Stimulated activated CD4-positive, alpha-beta T cell treated with anti-CD3 and anti-CD28 coated beads, Interleukin-2, amount 100 ng/mL, for 4 hours (primary cell): ENCODE results near the gene GRAMD1A.
"Not testable (repeated sequence)": the region's sequence is repeated elsewhere in the genome, so short reads cannot be mapped to it uniquely, and the experiment has no call there.

Experiments used
- DNase-seq: peaks from one replicate; pipeline ENCODE4 v3.0.0-alpha.2; 2020; ENCODE audit warnings: low read depth

GRAMD1A gene

DNA sequence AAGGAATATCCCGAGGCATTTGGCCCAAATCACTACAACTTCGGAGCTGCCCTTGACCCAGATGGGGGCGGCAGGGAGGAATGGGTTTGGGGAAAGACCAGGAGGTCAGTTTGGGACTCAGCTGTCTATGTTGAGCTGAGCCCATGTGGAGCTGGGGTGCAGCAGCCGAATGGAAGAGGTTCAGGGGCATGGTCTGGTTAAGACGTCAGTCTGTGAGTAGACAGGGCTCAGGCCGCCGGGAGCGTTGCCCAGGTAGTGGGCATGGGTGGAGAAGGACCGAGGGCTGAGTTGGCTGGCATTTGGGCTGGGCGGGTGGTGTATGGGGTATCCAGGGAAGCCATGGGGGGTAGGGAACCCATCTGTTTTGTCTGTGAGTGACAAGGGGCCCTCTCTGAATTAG lies 20.9 kb downstream of the GRAMD1A start:
- no peak for DNase-seq

DNA sequence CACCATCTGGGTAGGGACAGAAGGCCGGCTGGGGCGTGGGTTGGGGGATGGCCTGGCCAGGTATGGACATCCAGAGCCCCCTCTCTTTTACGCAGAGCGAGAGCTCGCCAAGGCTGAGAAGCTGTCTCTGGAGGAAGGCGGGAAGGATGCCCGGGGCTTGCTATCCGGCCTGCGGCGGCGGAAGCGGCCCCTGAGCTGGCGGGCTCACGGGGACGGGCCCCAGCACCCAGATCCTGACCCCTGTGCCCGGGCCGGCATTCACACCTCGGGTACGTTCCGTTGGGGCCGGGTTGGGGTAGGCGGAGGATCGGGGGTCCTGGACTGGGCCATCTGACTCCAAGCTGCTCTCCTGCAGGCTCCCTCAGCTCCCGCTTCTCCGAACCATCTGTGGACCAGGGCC lies 21.5 kb downstream of the GRAMD1A start:
- no peak for DNase-seq

DNA sequence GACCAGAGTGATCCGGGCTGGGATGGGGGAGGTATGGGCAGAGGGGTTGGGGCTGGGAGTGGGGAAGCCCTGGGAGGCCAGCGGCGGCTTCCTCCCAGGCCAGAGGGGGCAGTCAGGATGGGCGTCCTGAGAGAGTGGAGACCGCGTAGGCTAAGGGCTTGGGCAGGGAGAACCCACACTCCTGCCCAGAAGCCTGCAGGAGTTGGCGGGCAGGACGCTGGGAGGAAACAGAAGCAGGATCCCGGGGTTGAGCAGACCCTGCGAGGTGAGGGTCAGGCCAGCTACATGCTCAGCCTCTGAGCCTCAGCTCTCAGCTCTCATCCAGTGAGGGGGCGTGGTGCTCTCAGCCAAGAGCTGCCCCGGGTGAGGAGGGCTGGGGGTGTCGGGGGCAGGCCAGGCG lies 22.3 kb downstream of the GRAMD1A start:
- no peak for DNase-seq

DNA sequence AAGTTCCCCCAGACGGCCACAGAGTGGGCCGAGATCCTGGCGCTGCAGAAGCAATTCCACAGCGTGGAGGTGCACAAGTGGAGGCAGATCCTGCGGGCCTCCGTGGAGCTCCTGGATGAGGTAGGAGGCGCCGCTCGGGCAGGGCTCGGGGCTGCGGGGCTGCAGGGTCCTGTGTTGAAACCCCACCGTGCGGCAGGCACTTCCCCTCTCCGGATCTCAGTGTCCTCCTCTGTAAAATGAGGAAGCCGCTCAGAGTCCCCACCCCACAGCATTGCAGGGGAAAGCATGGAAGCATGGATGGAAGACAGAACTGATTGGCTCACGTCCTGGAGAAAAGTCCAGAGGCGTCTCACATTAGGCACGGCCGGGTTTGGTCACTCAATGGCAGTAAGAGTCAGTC lies 23.3 kb downstream of the GRAMD1A start:
- no peak for DNase-seq

DNA sequence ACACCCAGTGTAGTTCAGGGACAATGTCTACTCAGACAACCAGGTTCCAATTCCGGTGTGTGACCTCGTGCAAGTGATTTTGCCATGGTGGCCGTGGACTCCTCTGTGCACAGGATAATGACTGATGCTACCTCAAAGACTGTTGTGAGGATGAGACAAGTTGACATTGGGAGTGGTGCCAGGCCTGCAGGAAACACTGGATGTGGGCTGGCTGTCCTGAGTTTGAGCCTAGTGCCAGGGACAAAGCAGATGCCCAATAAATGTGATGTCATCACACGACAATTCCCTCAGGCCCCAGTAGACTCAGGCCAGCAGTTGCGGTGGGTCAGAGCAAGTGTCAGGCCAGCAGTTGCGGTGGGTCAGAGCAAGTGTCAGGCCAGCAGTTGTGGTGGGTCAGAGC lies 24.0 kb downstream of the GRAMD1A start:
- no peak for DNase-seq

DNA sequence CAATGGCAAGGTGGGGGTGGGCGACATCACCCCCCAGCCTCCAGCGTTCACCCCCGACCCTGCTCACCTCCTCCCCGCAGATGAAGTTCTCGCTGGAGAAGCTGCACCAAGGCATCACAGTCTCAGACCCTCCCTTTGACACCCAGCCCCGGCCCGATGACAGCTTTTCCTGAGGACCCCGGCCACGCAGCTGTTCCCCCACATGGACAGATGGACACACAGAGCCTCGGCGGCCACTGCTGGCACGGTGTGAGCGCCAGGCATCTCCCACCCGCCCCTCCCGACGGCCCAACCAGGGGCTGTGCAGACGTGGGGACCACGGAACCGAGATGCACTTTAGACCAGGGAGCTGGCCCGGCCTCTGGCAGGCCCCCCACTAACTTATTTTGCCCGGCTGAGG lies 25.8 kb downstream of the GRAMD1A start:
- DNase-seq, result no peak

DNA sequence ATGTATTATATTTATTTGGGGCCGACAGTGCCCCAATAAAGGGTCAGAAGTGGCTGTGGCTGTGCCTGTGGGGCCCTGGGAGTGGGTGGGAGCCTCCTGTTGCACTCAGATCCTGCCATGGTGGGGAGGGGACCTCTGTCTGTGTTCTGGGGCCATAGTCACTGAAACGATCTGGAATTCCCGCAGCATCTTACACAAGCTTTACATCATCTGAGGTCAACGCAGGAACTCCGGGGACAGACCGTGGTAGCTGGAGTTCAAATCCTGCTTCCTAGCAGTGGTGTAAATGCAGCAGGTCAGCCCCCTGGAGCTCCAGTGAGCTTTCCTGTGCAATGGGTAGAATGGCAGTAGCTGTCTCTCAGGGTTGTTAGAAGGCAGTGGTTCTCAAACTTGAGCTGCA lies 26.3 kb downstream of the GRAMD1A start:
- no peak for DNase-seq

DNA sequence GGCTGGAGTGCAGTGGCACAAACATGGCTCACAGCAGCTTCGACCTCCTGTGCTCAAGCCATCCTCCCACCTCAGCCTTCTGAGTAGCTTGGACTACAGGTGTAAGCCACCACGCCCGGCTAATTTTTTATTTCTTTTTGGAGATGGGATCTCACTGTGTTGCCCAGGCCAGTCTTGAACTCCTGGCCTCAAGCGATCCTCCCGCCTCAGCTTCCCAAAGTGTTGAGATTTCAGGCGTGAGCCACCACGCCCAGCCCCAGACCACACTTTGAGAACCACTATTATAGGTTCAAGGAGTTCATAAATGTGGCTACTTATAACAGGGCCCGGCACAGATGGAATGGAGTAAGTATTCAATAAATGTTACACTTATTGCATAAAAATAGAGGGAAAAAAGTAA lies 26.9 kb downstream of the GRAMD1A start:
- DNase-seq, result no peak

DNA sequence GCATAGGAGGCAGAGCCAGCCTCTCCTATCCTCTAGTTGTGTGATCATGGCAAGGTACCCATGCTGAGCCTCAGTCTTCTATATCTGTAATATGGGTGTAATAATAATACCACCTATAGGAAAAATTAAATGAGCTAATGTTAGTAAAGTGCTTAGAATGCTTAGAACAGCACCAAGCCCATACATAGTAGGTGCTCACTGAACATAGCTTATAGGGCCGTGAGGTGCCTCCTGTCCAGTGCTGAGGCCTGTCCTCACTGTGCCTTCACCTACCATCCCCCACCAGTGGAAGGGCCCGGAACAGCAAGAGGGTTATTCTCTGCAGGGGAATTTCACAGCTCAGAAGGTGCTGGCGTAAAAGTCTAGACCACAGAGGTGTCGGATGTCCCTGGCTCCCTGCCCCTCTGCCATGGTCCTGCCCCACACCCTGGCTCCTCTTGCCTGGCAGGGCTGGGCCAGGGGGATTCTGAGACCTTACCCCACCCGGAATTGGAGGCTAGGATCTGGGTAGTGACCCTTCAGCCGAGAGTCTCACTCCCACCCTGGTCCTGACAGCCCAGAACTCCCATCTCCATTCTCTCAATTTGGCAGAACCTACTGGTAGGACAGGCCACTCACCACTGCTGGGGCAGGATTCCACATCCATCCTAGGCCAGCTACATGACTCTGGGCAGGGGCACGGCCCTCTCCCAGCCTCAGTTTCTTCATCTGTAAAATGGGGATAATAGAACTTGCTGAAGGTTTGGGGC lies 27.9 kb downstream of the GRAMD1A start:
- no peak for DNase-seq

DNA sequence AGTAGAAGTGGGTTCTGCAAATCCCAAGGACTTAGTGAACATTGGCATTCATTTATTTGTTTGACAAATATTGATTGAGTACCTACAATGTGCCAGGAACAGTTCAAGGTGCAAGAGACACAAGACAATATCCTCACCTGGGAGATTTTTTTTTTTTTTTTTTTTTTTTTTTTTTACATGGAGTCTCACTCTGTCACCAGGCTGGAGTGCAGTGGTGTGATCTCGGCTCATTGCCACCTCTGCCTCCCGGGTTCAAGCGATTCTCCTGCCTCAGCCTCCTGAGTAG lies 28.4 kb downstream of the GRAMD1A start:
- not testable (repeated sequence) for DNase-seq

DNA sequence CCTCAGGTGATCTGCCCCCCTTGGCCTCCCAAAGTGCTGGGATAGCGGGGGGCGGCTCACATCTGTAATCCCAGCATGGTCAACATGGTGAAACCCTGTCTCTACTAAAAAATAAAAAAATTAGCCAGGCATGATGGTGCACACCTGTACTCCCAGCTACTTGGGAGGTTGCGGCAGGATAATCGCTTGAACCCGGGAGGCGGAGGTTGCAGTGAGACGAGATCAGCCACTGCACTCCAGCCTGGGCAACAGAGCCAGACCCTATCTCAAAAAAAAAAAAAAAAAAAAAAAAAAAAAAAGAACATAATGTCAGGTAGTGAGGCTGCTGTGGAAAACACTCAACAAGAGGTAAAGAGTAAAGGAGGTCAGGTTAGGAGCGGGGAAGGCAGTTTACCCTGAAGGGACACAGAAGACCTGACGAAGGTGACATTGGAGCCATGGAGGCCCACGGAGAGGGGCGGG lies 29.2 kb downstream of the GRAMD1A start:
- DNase-seq, result not testable (repeated sequence)

DNA sequence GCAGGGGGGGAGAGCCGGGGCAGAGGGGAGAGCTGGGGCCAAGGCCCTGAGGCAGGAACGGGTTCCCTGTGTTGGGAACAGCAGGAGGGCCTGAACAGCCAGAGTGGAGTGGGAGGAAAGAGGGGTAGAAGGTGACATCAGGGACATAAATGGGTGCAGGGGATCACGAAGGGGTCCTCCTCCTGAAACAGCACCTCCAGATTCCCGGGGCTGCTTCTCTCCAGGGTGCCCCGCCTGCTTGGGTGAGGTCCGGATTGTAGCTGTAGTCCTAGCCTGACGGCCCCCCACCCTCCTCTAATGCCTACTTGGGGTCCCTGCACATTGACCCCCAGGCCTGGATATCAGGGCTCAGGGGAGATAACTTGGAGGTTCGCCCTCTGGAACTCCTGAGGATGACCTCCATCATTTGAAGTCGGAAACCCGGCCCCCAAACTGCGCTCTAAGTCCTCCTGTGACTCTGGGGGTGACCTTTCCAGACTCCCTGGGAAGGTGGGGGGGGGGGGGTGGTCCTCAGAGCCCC lies 29.7 kb downstream of the GRAMD1A start:
- no peak for DNase-seq

DNA sequence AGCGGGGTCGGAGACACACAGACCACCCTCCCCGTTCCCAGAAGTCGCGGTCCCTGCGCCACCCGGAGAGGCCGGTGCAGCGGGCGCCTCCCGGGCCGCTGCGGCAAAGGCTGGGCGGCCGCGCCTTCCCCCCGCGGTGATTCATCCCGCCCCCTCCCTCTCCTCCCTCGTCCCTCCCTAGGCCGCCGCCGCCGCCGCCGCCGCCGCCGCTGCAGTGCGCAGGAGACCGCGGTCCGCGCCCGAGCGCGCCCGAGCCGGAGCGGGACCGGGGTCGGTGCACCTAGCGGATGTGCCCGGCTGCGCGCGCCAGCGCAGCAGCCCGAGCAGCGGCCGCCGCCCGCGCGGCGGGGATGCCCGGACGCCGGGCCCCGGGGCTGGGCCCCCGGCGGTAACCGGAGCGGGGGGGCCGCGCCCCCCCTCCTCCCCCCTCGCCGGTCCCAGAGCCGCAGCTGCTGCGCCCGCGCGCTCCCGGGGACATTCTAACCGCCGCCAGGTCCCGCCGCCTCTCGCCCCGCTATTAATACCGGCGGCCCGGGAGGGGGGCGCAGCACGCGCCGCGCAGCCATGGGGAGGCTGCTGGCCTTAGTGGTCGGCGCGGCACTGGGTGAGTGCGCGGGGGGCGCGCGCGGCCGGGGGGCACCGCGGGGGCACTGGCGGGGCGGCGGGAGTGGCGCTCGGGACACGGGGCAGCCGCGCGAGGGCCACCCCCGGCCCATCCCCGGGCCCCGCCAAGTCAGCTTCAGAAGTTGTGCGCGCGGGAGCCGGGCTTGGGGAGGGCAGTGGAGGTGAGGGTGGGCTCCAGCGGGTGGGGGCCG lies 30.3 kb downstream of the GRAMD1A start, which contains the start of gene SCN1B:
TSS of gene SCN1B (plus strand) at position 214 of the 815 bp plus-strand sequence. CDS start at position 565, 351 bp downstream.
- peak; percentile 53 for DNase-seq

DNA sequence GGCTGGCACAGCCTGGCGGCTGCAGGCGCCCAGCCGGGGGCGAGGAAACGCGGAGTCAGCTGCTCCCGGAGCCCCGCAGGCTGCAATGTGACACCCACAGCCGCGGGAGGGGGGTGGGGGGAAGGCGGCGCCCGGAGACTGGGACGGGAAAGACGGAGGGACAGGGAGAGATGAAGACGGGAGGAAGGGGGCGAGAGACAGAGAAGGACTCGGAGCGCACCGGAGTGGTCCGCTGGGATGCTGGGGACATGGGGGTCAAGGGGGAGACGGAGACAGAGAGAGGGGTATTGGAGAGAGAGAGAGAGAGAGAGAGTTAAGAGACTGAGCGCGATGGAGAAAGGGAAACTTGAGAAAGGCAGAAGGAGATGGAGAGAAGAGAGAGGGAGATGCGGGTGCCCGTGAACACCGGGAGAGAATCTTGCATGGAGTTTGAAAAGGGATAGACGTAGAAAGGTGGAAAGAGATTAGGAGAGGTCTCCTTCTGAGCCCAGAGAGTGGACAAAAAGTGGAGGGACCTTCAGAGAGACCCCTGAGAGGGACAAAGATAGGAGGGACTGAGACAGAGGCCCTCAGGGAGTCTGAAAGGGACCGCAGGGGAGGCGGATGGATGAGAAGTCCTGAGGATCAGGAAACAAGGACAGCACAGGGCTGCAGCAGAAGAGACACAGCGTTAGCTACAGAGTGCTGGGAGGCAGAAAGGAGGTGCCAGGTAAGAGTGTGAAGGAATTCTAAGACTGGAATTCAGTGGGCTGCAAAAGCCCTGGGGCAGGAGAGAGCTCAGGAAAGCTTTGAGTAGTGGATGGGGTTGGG lies 31.2 kb downstream of the GRAMD1A start:
- DNase-seq, result no peak

DNA sequence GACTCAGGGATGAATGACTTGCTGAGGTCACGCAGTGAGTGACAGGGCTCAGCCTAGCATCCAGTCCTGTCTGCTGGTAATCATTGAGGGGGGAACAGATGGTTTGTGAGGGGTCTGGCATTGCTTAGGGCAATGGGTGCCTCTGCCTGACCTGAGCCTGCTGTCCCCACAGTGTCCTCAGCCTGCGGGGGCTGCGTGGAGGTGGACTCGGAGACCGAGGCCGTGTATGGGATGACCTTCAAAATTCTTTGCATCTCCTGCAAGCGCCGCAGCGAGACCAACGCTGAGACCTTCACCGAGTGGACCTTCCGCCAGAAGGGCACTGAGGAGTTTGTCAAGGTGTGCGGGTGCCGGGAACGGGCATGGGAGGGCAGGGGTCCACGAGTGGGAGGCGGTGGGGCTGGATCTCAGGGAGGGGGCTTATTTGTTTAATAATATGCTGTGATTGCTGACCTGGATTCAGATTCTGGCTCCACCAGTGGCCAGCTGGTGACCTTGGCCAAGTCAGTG lies 32.3 kb downstream of the GRAMD1A start:
- DNase-seq, result no peak

DNA sequence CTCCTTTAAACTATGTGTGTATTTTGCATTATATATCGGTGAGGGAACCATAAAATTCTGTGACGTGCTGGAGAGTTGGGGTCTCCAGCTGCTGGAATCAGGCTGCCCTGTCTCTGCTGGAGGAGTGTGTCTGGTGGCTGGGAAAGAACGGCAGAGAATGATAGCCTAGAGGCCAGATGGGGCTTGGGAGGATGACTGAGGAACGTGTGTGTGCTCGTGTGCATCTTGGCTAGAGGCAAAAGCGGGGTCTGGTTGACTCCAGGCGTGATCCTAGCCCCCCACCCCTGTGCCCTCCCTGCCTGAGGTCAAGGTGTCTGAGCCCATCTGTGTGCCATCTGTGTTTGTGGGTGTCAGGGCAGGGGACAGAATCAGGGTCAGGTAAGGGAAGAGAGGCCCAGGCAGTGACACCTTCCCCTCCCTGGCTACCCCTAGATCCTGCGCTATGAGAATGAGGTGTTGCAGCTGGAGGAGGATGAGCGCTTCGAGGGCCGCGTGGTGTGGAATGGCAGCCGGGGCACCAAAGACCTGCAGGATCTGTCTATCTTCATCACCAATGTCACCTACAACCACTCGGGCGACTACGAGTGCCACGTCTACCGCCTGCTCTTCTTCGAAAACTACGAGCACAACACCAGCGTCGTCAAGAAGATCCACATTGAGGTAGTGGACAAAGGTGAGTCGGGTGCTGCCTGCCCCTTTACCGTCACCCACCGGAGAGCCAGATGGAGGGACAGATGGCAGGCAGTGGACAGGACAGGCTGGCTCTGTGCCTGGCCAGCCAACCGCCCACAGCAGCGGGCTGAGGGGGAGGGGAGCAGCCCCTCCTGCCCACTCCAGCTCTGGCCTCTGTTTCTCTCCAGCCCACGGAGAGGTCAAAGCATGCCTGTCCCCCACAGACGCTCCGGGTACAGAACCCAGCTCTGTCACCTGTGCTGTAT lies 33.2 kb downstream of the GRAMD1A start:
- no peak for DNase-seq

DNA sequence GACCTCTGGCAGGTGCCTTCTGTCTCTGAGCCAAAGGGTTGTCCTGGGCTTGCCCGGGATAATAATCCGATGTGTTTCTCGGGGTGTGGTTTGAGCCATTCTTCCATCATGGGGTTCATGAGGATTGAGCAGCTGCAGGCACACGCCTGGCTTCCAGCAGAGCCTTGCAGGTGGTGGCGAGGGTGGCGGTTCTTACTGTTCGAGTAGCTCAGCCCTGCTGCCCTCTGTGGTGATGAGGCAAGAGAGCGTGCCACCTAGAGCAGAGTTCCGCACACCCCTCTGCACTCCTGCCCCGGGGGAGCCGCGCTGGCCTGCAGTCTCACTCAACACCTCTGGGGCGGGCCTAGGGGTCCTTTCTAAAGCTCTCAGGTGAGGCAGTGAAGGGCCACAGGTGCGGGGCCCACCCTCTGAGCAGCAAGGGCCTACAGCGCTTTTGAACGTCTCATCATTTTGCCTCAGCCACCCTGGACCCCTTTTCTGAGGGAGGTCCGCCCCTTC lies 33.9 kb downstream of the GRAMD1A start:
- DNase-seq, result no peak

DNA sequence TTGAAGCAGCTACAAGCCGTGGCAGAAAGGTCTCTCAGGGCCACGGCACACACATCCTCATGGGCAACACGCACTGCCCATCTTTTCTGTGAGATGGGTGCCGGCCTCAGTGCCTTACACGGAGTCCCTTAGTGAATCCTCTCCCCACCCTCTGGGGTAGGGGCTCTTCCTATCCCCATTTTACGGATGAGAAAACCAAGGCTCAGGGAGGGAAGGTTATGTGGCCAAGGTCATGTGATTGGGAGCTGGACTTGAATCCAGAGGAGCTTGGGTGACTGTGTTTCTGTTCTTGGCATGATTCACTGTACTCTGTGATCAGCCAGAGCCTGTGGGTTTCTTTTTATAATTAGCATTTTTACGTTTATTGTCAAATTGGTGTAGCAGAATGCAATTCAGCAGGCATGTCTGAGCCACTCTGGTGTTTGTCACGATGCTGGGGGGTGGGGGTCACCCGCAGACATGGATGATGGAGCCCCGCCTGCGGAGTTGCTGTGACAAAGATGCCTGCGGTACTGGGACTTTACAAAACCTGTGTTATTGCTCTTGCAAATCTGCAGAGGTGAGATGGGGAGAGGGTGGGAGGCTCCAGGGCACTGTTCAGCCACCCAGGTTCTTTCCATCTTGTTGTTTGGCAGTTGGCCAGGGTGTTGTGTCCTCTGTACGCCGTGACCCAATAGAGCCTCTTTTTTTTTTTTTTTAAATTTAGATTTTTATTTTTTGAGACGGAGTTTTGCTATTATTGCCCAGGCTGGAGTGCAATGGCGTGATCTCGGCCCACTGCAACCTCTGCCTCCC lies 34.7 kb downstream of the GRAMD1A start:
- no peak for DNase-seq

DNA sequence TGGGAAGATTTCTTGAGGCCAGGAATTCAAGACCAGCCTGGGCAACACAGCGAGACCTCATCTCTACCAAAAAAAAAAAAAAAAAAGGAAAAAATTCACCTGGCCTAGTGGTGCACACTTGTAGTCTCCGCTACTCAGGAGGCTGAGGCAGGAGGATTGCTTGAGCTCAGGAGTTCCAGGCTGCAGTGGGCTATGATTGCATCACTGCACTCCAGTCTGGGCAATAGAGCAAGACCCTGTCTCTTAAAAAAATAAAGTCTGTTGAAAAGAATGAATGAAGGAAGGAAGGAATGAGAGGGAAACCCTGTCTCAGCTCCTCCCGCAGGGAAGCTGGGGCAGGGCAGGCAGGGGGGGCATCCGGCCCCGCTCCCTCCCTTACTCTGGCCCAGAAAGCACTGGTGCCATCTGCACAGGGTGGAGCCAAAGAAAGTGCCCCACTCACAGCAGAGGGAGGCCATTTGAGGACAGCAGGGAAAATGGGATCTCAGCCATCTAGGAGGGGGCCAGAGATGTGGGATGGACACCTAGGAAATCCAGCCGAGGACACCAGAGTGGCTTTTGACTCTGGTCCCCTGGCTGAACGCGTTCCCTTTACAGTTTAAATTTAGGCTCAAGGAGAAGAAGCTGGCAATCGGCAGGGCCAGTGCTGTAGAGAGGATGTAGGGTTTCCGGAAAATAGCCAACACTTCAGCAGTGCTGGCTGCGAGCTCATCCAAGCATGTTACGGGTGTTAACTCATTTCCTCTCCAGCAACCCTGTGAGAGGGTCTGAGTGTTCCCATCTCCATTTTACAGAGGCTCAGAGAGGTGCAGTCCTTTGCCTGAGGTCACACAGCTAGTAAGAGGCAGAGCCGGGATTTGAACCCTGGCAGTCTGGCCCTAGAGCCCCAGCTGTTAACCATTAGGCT lies 37.8 kb downstream of the GRAMD1A start:
- no peak for DNase-seq
